Umbilical cord (tissue), 2 donors: ENCODE results near the gene DPP6. TPM values are rescaled to one million over a fixed set of nuclear protein-coding genes. Genes with fewer than 3 reads are reported as not detected.
A peak's percentile ranks its signal among the peaks of the same experiment; 100 is the strongest.
"Not testable (repeated sequence)": the region's sequence is repeated elsewhere in the genome, so short reads cannot be mapped to it uniquely, and the experiment has no call there.

Experiments
- DNase-seq: peaks from one replicate; pipeline ENCODE4 v3.0.0-alpha.2; 2015; ENCODE audit warnings: low spot score
- total RNA-seq: library from RNA; depleted of rRNA; stranded (reverse); fragments of >200 nt; gene quantifications from one replicate; pipeline ENCODE4 v1.2.3, GENCODE V29; 2014; ENCODE audit warnings: low replicate concordance; ENCODE audit not compliant: insufficient read depth

DPP6 gene
- total RNA-seq, 1 donor from 2014 or later = 1.2 TPM

DNA sequence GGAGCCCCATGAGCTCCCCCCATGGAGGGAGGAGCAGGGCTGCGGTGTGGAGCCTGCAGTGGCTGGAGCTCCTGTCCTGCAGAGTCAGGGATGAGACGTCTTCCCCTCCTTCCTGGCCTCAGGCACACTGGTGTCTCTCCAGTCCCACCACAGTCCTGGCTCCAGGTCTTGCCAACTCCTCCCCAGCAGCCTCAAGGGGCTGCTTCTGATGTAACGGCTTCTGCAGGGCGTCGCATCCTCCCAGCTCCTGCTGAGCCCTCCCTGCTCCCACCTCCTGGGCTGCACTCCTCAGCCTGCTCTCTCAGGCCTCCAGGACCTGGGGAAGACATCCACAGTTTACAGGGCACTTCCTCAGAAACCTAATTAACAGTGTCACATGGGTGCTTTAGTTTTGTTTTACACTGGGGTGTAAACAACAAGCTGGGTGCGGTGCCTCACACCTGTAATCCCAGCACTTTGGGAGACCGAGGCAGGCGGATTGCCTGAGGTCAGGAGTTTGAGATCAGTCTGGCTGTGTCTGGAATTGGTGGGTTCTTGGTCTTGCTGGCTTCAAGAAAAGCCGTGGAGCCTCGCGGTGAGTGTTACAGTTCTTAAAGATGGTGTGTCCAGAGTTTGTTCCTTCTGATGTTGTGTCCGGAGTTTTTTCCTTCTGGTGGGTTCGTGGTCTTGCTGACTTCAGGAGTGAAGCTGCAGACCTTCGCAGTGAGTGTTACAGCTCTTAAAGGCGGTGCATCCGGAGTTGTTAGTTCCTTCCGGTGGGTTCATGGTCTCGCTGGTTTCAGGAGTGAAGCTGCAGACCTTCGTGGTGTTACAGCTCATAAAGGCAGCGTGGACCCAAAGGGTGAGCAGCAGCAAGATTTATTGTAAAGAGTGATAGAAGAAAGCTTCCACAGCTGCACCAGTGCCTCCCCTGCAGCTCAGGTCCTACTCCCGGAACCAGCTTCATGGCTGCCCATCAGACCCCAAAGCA lies 855.7 kb downstream of the DPP6 start:
- DNase-seq = no peak

DNA sequence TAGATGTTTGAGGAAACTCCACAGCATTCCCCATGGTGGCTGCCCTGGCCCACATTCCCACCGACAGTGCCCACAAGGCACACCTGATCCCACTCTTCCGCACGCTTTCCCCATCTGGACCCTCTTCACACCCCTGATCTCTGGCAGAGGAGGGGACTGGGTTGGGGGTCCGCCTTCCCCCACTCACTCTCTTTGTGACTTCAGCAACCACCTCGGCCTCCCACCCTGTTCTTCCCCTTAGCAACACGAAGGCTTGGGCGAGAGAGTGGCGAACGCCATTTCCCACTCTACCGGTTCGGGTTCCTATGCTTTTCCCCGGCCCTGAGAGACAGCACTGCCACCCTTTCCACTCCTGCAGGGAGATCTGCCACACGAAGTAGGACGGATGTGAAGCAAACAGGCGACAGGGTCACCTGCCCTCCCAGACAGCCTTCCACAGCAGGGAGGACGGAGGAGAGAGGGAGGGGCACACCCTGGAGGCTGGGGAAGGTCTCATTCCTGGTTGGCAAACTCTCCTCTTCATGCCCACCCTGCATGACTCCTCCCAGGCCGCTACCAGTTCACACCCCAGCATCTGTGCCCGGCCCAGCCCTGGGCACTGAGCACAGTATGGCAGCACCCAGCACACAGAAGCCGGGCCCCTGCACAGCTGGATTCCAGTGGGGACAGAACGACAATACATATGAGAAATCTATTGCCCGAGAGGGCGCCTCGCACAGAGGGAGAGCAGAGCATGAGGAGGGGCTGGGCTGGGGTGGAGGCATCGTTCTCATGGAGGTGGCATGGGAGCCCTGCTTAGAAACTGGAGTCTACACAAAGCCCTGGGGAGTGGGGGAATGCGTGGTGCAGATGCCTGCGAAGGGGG lies 857.3 kb downstream of the DPP6 start:
- no peak for DNase-seq

- no peak for DNase-seq
Measured at GRCh38 chr7:154910125-154910524, 857.9 kb downstream of the DPP6 start.

DNA sequence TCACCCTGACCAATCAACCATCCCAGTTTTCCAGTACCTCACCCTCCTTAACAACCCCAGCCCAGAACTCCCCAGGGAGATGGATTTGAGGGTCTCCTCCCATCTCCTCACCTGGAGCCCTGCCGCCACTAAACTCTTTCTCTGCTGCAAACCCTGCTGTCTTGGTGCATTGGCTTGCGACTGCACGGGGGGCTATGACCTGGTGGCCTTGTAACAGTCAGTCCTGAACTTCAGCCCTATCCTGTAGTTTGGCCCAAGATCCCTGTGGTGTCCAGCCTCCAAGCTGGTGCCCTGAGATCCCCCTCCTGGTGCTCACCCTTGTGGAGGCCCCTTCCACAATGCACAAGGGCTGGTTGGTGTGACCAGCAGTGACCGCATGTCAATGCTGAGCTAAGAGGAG lies 858.8 kb downstream of the DPP6 start:
- no peak for DNase-seq

DNA sequence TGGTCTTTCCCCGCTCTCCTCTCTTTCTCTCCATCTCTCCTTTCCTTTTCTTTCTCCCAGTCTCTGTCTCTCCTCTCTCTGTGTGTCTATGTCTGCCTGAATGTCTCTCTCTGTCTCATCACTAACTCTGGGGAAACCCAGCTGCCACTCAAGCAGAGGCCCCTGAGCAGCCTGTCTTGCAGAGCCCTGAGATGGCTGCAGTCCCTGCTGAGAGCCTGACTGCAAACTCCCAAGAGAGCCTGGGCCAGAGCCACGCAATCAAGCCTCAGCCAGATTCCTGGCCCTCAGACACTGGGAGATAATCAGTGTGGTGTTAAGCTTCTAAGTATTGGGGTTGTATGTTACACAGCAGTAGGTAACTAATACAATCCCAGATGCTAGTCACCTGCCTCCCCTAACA lies 859.2 kb downstream of the DPP6 start:
- no peak for DNase-seq

DNA sequence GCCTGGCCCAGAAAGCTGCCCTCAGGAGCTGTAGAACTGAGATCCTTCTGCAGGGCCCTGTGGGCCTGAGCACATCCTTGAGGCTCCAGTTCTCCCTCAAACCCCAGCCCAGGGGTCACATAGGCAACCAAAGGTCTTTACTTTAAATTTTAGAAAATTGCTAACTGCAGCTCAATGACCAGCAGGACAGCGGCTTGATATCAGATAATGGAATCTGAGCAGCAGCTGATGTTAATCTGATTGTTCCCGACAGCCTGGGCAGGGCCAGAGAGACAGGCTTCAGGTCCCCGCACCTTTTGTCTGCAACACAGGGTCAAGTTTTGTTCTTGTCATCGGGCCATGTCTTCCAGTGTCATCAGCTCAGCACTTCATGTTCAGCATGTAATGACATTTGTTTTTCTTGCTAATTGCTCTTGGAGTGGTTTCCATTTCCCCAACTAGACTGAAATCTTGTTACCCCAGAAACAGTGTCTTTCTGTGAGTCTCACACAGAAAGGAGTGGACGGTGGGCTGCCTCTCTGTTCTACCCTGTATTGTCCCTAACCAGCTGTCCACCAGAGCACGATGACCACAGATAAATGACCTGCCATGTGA lies 859.8 kb downstream of the DPP6 start:
- no peak for DNase-seq

- DNase-seq = no peak
Measured at GRCh38 chr7:154912871-154913637, 860.9 kb downstream of the DPP6 start.

DNA sequence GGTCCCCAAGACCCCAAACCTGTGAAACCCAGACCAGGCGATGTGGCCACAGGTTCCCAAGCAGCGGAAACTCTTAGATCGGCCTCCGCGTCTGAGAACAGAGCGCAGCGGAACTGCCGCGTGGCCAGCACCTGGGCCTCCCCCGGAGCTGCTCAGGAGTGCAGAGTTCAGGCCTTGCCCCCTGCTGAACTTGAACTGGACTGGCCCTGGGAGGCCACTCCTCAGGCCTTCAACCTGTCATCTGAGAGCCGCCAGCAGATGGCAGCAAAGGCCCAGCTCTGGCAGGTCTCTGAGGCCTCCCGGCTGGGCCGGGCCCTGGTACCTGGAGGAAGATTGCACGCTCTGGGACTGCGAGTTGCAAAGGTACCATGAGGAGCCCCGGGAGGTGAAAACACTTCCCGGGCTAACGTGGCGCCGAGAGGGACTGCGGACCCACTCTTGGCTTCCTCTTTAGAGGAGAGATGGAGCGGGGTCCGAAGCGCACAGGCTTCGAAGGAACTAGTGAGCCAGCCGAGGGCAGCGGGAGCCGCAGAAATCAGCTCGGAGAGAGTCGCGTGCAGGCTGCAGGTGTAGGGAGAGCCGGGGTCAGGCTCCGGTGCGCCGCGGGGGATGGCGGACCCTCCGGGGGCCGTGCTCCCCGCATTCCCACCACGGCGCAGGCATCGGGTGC lies 861.6 kb downstream of the DPP6 start:
- peak; percentile 80 for DNase-seq

- DNase-seq = no peak
Measured at GRCh38 chr7:154914308-154914995, 862.3 kb downstream of the DPP6 start.

GRCh38 chr7:154914996-154915380 lies 862.8 kb downstream of the DPP6 start:
- DNase-seq = no peak

DNA sequence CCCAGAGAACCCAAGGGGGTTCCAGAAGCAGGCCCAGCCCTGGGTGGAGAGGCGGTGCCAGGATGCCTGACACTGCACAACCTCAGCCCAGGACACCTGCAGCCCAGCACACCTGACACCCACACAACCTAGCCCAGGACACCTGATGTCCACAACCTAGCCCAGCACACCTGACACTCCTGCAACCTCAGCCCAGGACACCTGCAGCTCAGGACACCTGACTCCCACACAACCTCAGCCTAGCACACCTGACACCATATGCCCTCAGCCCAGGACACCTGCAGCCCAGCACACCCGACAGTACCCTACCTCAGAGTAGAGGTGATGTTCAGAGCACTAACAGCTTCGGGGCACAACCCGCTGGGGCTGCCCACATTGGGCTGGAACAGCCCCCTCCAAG lies 863.4 kb downstream of the DPP6 start:
- no peak for DNase-seq

- no peak for DNase-seq
Measured at GRCh38 chr7:154916381-154916780, 864.2 kb downstream of the DPP6 start.

- DNase-seq = no peak
Measured at GRCh38 chr7:154916856-154917807, 864.9 kb downstream of the DPP6 start.

DNA sequence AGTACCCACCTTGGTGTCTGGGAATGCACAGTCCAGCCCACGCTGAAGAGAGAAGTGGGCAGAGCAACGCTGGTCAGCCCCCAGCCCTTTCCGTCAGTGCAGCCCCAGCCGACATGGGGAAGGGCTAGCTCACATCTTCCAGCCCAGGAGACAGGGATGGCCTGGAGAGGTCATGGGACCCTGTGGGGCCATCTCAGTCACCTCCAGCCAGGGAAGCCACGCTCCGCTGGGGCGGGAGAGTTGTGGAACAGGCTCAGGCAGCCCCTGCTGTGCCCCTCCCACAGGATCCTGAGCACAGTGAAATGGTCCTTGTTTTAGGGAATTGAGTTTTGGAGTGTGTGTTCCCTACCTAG lies 865.6 kb downstream of the DPP6 start:
- no peak for DNase-seq

GRCh38 chr7:154918266-154918665 lies 866.1 kb downstream of the DPP6 start:
- no peak for DNase-seq

DNA sequence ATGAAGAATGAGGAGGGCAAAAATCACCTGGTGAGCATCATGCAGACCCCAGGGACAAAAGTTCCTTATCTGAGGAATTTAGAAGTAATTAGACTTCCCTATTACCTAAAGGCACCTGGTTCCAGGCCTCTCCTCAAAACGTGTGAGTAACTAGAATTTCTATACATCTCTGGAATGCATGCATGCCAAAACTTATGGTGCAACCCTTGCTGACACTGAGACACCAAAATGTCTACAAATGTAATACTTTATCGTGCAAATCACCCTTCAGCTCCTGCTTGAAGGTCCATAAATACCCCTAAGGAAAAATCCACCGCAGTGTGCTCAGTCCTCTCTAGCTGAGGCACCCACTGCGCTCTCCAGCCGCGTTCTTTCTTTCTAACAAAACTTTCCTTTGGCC lies 866.5 kb downstream of the DPP6 start:
- no peak for DNase-seq

- DNase-seq = no peak
Measured at GRCh38 chr7:154919344-154920225, 867.4 kb downstream of the DPP6 start.

- DNase-seq = not testable (repeated sequence)
Measured at GRCh38 chr7:154922472-154922871, 870.3 kb downstream of the DPP6 start.
